Activated T-cell treated with anti-CD3 and anti-CD28 coated beads, Interleukin-2, amount 50 U/mL, for 1 hour (primary cell): ENCODE data around the gene OR10A2.
"Not testable (repeated sequence)": the region's sequence is repeated elsewhere in the genome, so short reads cannot be mapped to it uniquely, and the experiment has no call there.

Source experiments
- DNase-seq: peaks from one replicate; pipeline ENCODE4 v3.0.0-alpha.2; 2020

The OR10A2 gene

DNA sequence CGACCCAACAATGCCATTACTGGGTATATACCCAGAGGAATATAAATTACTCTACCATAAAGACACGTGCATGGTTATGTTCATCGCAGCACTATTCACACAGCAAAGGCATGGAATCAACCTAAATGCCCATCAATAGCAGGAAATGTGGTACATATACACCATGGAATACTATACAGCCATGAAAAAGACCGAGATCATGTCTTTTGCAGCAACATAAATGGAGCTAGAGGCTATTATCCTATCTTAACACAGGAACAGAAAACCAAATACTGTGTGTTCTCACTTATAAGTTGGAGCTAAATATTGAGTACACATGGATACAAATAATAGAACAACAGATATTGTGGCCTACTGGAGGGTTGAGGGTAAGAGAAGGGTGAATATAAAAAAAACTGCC lies 26.0 kb downstream of the OR10A2 start:
- DNase-seq: no peak

DNA sequence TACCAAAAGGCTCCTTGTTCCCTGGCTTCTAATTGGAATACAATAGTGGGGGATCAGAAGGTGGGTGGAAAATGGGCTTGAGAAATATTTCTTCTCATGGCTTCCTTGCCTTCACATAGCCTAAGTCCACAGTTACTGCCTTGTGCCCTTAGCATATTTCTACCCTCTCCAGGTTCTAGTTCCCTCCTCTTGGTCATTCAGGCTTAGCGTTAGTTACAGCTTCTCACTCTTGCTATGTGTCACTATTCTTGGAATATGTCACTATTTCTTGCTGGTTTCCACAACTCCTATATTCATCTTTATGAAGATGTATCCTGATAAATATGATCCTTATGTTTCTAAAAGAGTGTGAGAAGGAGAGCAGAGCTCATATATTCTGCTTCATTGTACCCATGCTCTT lies 27.0 kb downstream of the OR10A2 start:
- DNase-seq: no peak

DNA sequence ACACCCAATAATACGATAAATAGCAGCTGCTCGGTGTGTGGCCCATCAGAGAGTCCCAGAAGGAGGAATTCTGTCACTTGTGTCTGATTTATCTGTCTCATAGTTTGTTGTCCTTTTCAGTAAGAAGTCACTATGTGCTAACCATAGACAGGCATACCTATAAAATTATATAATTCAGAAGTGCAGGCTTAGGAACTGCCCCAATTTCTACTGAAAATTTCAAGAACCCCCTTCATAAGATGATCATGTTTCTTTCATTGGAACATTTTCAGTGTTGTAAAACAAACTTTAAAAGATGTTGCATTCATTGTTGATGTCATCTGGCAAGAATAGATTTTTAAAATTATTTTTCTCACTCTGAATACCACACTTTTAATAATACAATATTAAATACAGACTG lies 29.5 kb downstream of the OR10A2 start, which contains the start of gene OR2D2:
Gene OR2D2, minus strand, starts transcription at position 101 of the 400 bp plus-strand sequence. Its CDS starts 0 bp downstream, at position 101.
- no peak for DNase-seq

DNA sequence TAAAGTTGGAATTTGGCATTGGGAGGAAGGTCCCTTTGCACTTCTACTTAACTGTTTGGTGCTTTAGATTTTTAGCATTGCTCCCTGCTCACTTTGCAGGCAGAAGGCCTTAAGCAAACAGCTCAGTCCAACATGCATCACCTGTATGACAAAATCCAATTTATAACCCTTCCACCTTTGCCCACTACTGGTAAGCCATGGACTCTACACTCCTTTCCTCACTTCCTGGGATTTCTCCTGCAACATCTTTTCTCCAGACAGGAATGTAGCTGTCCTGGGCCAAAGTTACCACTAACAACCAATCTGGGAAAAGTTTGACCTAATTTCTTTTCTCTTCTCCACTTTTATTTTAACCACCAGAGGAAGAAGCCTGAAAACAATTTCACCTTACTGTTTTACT lies 31.2 kb downstream of the OR10A2 start:
- no peak for DNase-seq

DNA sequence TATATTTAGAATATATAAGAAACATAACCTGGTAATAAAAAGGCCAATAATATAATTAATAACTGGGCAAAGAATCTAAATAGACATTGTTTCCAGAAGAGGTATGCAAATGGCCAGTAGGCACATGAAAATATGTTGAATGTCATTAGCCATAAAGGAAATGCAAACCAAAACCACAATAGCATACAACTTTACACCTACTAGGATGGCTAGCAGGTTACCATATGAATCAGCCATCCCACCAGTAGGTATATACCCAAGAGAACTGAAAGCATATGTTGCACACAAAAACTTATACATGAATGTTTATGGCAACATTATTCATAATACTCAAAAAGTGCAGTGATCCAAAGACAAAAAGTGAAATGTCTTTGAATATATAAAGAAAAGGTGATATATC lies 32.2 kb downstream of the OR10A2 start:
- no peak for DNase-seq

DNA sequence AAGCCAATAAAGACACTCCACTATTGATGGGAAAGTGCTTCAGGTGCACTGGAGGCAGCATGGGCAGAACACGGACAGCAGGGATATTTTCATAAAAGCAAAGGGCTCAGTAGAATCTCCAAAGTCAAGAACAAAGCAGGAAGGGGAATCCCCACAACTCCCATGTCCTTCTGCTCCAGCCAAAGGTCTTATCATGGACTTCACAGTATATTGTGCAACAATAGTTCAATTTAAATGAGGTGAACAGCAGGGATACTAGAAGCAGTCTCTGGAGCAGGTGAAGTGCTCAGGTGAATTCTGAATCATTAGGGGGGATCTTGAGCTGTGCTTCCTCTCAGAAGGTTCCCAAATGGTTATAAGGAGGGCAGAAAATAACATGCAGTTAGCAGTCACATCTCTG lies 36.1 kb downstream of the OR10A2 start:
- no peak for DNase-seq

DNA sequence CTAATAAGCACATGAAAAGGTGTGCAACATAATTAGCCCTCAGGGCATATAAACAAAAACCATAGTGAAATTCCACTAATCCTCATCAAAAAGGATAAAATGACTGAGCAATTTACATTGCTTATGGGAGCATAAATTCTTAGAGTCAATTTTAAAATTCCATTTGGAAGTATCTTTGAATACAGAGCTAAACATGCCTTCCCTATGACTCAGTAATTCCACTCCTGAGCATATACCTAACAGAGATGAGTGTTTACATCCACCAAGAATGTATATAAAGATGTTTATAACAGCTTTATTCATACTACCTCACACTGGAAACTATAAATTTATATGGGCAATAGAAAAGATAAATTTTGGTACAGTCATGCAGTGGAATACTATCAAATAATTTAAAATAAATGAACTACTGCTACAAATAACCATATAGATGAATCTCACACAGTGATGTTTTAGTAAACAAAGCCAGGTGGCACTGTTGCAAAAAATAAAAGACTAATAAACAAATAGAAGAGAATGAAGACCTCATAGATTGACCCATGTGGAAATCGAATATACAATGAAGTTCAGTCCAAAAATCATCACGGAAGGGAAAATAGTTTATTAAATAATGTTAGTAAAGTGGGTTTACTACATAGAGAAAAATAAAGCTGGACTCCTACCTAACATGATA lies 37.6 kb downstream of the OR10A2 start:
- no peak for DNase-seq

DNA sequence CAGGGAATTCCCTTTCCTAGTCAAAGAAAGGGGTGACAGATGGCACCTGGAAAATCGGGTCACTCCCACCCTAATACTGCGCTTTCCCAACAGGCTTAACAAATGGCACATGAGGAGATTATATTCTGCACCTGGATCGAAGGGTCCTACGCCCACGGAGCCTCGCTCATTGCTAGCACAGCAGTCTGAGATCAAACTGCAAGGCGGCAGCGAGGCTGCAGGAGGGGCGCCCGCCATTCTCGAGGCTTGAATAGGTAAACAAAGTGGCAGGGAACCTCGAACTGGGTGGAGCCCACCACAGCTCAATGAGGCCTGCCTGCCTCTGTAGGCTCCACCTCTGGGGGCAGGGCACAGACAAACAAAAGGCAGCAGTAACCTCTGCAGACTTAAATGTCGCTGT lies 41.9 kb downstream of the OR10A2 start:
- not testable (repeated sequence) for DNase-seq

DNA sequence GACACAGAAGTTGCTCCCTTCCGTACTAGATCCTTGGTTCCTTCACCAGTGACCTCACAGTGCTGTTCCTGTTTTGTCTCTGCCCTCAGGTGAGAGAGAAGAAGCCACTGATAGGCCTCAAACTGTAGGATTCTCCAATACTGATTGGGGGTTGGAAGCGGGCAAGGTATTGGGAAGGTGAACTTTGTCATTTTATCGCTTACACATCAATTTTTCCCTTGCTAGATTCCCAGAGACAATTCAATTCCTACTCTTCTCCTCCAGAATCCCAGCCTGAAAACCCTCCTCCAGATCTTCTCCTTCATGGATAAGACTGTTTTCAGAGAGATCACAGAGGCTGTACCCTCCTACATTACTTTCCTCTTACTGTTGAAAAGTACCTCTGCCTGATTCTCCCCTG lies 48.5 kb downstream of the OR10A2 start:
- no peak for DNase-seq

DNA sequence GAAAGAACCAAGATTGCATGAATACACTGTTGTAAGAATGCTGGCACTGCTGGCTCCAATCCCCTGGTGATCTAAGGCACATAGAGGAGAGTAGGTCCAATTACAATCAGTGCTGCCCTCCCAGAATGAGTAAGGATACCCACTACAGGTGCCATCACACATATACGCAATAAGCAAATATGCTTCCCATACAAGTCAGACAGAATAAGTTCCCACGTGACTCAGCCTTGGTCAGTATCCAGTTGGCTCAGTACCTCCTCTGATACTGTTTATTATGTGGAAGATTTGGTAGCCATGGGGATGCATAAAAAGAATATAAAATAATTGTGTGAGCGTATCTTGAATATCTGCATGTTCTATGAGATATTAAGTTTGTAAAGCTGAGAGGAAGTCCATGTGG lies 49.1 kb downstream of the OR10A2 start:
- no peak for DNase-seq

DNA sequence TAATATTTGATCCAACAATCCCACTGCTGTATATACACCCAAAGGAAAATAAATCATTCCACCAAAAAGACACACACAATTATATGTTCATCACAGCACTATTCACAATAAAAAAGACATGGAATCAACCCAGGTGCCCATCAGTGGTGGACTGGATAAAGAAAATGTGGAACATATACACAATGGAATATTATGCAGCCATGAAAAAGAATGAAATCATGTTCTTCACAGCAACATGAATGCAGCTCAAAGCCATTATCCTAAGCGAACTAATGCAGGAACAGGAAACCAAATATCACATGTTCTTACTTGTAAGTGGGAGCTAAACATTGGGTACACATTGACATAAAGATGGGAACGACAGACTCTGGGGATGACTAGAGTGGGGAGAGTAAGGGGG lies 56.8 kb downstream of the OR10A2 start:
- DNase-seq: no peak

DNA sequence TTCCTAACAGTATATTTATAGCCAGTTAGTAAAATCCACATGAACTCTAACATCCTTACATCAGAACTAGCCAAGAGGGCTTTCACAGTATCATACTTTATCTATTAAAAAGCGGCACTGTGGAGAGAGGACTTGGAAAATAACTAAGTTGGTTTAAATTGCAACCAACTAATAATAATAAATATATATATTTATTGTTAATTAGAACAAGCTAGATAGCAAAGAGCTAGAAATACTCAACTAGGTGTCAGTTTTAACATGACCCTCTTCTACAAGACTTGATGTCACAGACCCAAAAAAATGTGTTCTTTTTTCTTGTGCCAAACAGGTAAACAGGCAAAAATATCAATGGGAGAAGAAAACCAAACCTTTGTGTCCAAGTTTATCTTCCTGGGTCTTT lies 57.8 kb downstream of the OR10A2 start, which contains the start of gene OR2D3:
Gene OR2D3, plus strand, starts transcription at position 301 of the 400 bp plus-strand sequence. Its CDS starts 0 bp downstream, at position 301.
- no peak for DNase-seq
